C4-2B (cell line): ENCODE data around the gene PIK3R3.

Experiments used
- CTCF ChIP-seq: fragments of 450-650 bp; conservative IDR thresholded peaks from 2 replicates; pipeline ENCODE4 v1.5.1; 2017; ENCODE audit warnings: mild to moderate bottlenecking
- ZFX ChIP-seq: fragments of 450-650 bp; IDR thresholded peaks from 2 replicates; pipeline ENCODE4 v1.6.1; 2017

GRCh38 chr1:46039571-46040052 lies 92.8 kb downstream of the PIK3R3 start:
- no peak for TF ChIP-seq CTCF
- TF ChIP-seq ZFX: no peak
